CD4-positive, alpha-beta T cell (primary cell): ENCODE results near the gene SUN3. TPM values are rescaled to one million over a fixed set of nuclear protein-coding genes. Genes with fewer than 3 reads are reported as not detected.
A peak's percentile ranks its signal among the peaks of the same experiment; 100 is the strongest.

Experiments
- ATAC-seq: fragments of 200-7000 bp; cut with Tn5 transposase; one replicate; pipeline ENCODE4 v1.10.0; 2022; ENCODE audit warnings: mild to moderate bottlenecking; ENCODE audit not compliant: poor library complexity
- CTCF ChIA-PET: fragments of 350-600 bp; sonication (Branson Sonifier 250); formaldehyde crosslinking; loops from one replicate; lab custom pipeline; 2021; ENCODE audit warnings: antibody characterized with exemption, inconsistent platforms; lab: Charles Lee
- POLR2A ChIA-PET: fragments of 350-600 bp; sonication (Branson Sonifier 250); formaldehyde crosslinking; loops from one replicate; lab custom pipeline; 2021; ENCODE audit warnings: antibody characterized with exemption, inconsistent platforms; lab: Charles Lee
- DNase-seq, 14 experiments: peaks; one replicate each; pipeline ENCODE4 v3.0.0-alpha.2; 2013 to 2020; ENCODE audit warnings: mixed read lengths in 2 of 14
- H3K27ac ChIP-seq, 2 donors: one replicate each; pipeline versions ENCODE4 v1.5.1 to v1.7.0; 2013; ENCODE audit warnings: low read length in 2 of 2, low read depth in 1 of 2, mild to moderate bottlenecking in 1 of 2
- H3K27me3 ChIP-seq, 2 experiments: 1 replicate in 1 of 2; 2 replicates in 1 of 2; pipeline versions ENCODE4 v1.6.1 to v1.7.0; 2013; ENCODE audit warnings: low read length in 2 of 2, control low read depth in 1 of 2, mild to moderate bottlenecking in 1 of 2, moderate library complexity in 1 of 2; ENCODE audit not compliant: insufficient read depth in 2 of 2, control insufficient read depth in 1 of 2
- H3K36me3 ChIP-seq: one replicate; pipeline ENCODE4 v1.6.1; 2013; ENCODE audit warnings: low read length, control low read depth; ENCODE audit not compliant: insufficient read depth
- H3K4me1 ChIP-seq: one replicate; pipeline ENCODE4 v1.6.1; 2013; ENCODE audit warnings: low read length, control low read depth; ENCODE audit not compliant: insufficient read depth
- H3K4me3 ChIP-seq: one replicate; pipeline ENCODE4 v1.5.1; 2013; ENCODE audit warnings: mild to moderate bottlenecking, low read length, moderate library complexity
- H3K9me3 ChIP-seq, 2 experiments: 1 replicate in 1 of 2; 2 replicates in 1 of 2; pipeline versions ENCODE4 v1.6.1 to v1.7.0; 2013; ENCODE audit warnings: low read length in 2 of 2, mild to moderate bottlenecking in 2 of 2, control low read depth in 1 of 2, moderate library complexity in 1 of 2; ENCODE audit not compliant: control insufficient read depth in 1 of 2, insufficient read depth in 1 of 2
- H3K27ac Mint-ChIP-seq: one replicate; pipeline ENCODE4 v1.8.0; 2020; ENCODE audit warnings: mixed read lengths
- H3K27me3 Mint-ChIP-seq: one replicate; pipeline ENCODE4 v1.8.0; 2021; ENCODE audit warnings: mixed read lengths
- H3K36me3 Mint-ChIP-seq: one replicate; pipeline ENCODE4 v1.8.0; 2021; ENCODE audit warnings: low read depth, mixed read lengths
- H3K4me1 Mint-ChIP-seq: one replicate; pipeline ENCODE4 v1.8.0; 2021; ENCODE audit warnings: low read depth, mixed read lengths
- H3K4me3 Mint-ChIP-seq: one replicate; pipeline ENCODE4 v1.8.0; 2020; ENCODE audit warnings: mild to moderate bottlenecking, mixed read lengths
- H3K9me3 Mint-ChIP-seq: one replicate; pipeline ENCODE4 v1.8.0; 2020; ENCODE audit warnings: mixed read lengths
- CTCF ChIP-seq: fragments of 200-600 bp; IDR thresholded peaks from one replicate; pipeline ENCODE4 v1.8.0; 2022; ENCODE audit warnings: antibody characterized with exemption, mild to moderate bottlenecking
- intact Hi-C, 2 experiments: fragments of 100-400 bp; cut with DNase I in 1 of 2; cut with micrococcal nuclease in 1 of 2; formaldehyde crosslinking; loops; one replicate each; pipeline versions ENCODE4 v1.15.1 to v1.9.0; 2023 to 2025; cut with DNase I, micrococcal nuclease
- total RNA-seq, 174 experiments: library from RNA in 2 of 174; stranded (reverse) in 2 of 174; gene quantifications; one replicate each; pipeline ENCODE4 v1.2.3 and lab custom pipeline; 2021 to 2026

The SUN3 gene
- total RNA-seq, 2 experiments from 2014 or later: not detected

DNA sequence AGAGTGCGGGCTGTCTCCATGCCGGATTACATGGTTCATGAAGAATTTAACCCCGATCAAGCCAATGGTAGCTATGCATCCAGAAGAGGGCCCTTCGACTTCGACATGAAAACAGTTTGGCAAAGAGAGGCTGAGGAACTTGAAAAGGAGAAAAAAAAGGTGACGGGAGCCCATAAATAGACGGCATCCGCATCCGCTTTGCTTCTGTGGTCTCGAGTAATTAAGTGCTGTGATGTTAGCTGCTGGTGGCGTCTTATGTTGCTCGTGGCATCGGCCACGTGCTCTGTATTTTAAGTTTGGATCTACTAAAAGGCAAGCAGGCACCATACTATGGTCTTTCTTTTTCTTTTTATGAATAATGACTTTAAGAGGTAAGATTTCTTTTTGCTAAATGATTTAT is 17.6 kb upstream of the SUN3 start:
- H3K4me1 ChIP-seq: peaks cover 24% of the 10 kb centered on the region
- Mint-ChIP-seq H3K27me3 (no peaks in the 10 kb centered on the region), H3K36me3 (no peaks in the 10 kb centered on the region), H3K4me1 (peaks cover 23% of the 10 kb centered on the region), H3K9me3 (no peaks in the 10 kb centered on the region), H3K27ac (no peak overlapping the region), H3K4me3 (peak overlapping the region; percentile 32)
- TF ChIP-seq CTCF: no peak
- POLR2A ChIA-PET: interaction anchor here (1.0 to 1.1 kb wide), 2 partner anchors 39 to 42 kb away, joined by 3 read pairs; no protein-coding TSS in a partner anchor
- no peak overlapping the region for H3K27ac ChIP-seq
- H3K9me3 ChIP-seq: no peaks in the 10 kb centered on the region
- CTCF ChIA-PET: no interaction called here
- DNase-seq (peak in 9 of 14 experiments; percentile 9 to 65 (median 38)), ATAC-seq (peak; percentile 90)
- intact Hi-C loops: no loop called here
- no peak overlapping the region for H3K4me3 ChIP-seq
- no peaks in the 10 kb centered on the region for H3K36me3 ChIP-seq
- H3K27me3 ChIP-seq: no peaks in the 10 kb centered on the region

DNA sequence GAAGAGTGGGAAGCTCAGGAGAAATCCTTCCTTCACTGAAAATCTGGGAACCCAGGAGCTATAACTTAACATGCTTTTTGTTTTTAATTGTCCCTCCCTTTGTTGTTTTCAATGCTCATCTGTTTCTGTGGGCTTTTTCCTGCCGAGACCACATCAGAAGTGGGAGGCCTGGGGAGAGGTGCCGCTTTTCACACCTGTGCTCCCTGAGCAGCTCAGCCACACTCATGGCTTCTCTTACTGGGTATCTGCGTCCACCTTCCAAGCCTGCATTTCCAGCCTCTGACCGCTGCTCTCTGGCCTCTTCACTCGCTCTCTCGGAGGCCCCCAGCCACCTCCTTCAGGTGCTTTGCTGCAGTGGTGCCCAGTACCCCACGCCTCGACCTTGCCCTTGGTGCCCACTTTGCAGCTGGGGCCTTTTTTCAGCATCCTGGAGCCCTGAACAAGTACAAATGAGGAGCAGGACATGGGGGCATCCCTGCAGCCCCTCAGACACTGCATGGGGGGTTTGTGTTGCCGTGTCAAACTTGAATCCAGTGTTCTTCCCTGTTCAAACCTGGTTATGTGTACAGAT is 16.4 kb upstream of the SUN3 start:
- DNase-seq: peak in 3 of 14 experiments; percentile 15 to 56 (median 40)
- ChIA-PET POLR2A (no interaction called here), CTCF (interaction anchor here (1.3 to 1.5 kb wide), 2 partner anchors 10 to 56 kb away, joined by 3 read pairs; partner anchors contain the start of gene C7orf57)
- no peak for ATAC-seq
- Mint-ChIP-seq H3K27me3 (no peaks in the 10 kb centered on the region), H3K27ac (no peak overlapping the region), H3K36me3 (no peaks in the 10 kb centered on the region), H3K4me3 (no peak overlapping the region), H3K9me3 (no peaks in the 10 kb centered on the region), H3K4me1 (peaks cover 23% of the 10 kb centered on the region)
- Histone ChIP-seq H3K4me1 (peaks cover 24% of the 10 kb centered on the region), H3K27me3 (no peaks in the 10 kb centered on the region), H3K27ac (no peak overlapping the region), H3K36me3 (no peaks in the 10 kb centered on the region), H3K9me3 (no peaks in the 10 kb centered on the region), H3K4me3 (no peak overlapping the region)
- intact Hi-C loops: no loop called here
- no peak for TF ChIP-seq CTCF

GRCh38 chr7:48042636-48043035 is 13.7 kb upstream of the SUN3 start:
- no peaks in the 10 kb centered on the region for H3K27me3 ChIP-seq
- H3K9me3 ChIP-seq: no peaks in the 10 kb centered on the region
- ChIA-PET POLR2A (no interaction called here), CTCF (no interaction called here)
- Mint-ChIP-seq H3K4me3 (no peak overlapping the region), H3K27ac (no peak overlapping the region), H3K27me3 (no peaks in the 10 kb centered on the region), H3K9me3 (no peaks in the 10 kb centered on the region), H3K4me1 (peaks cover 23% of the 10 kb centered on the region), H3K36me3 (no peaks in the 10 kb centered on the region)
- DNase-seq (no peak), ATAC-seq (no peak)
- no peak overlapping the region for H3K27ac ChIP-seq
- no peak for TF ChIP-seq CTCF
- no peaks in the 10 kb centered on the region for H3K36me3 ChIP-seq
- peaks cover 18% of the 10 kb centered on the region for H3K4me1 ChIP-seq
- H3K4me3 ChIP-seq: no peak overlapping the region
- intact Hi-C loops: no loop called here
